SK-N-SH (cell line): ENCODE data around the gene BRD1. TPM values are rescaled to one million over a fixed set of nuclear protein-coding genes. Genes with fewer than 3 reads are reported as not detected.

Source experiments
- CTCF ChIA-PET: fragments of 300-600, 350-600 bp; formaldehyde crosslinking; extraction: SDS; loops from one replicate; lab custom pipeline; 2021; lab: Yijun Ruan, JAX
- POLR2A ChIA-PET: fragments of 350-600 bp; sonication (Branson Sonifier 250); formaldehyde crosslinking; extraction: SDS; loops from one replicate; lab custom pipeline; 2020; ENCODE audit warnings: antibody characterized with exemption, inconsistent platforms; lab: Yijun Ruan, JAX
- DNase-seq: peaks from one replicate; pipeline ENCODE4 v3.0.0; 2012
- H2AFZ ChIP-seq: fragments of 200-600 bp; sonication (generic); 2 replicates; pipeline ENCODE4 v1.8.1; 2016; ENCODE audit warnings: antibody characterized with exemption, mild to moderate bottlenecking, low read depth
- H3F3A ChIP-seq: fragments of 200-600 bp; sonication (generic); replicated peaks from 2 replicates; pipeline ENCODE3; 2016; ENCODE audit warnings: antibody characterized with exemption, mild to moderate bottlenecking; ENCODE audit not compliant: insufficient read depth
- H3K27ac ChIP-seq, 2 experiments: fragments of 200-500 bp in 1 of 2; fragments of 200-600 bp in 1 of 2; sonication (Bioruptor generic) in 1 of 2; sonication (generic), shearing (Covaris generic) in 1 of 2; 2 replicates each; pipeline versions ENCODE4 v1.5.1 to v1.6.1; 2014 to 2016; ENCODE audit warnings: low read depth in 2 of 2, inconsistent platforms in 1 of 2, low read length in 1 of 2, mild to moderate bottlenecking in 1 of 2, mixed read lengths in 1 of 2
- H3K27me3 ChIP-seq: fragments of 200-600 bp; sonication (generic), shearing (Covaris generic); 2 replicates; pipeline ENCODE4 v1.6.1; 2016; ENCODE audit warnings: mixed run types; ENCODE audit not compliant: insufficient read depth
- H3K36me3 ChIP-seq, 2 experiments: fragments of 200-500 bp in 1 of 2; fragments of 200-600 bp in 1 of 2; sonication (Bioruptor generic) in 1 of 2; sonication (generic) in 1 of 2; replicated peaks in 1 of 2; 2 replicates each; pipeline versions ENCODE3 to v1.5.1; 2014 to 2016; ENCODE audit warnings: low read length in 1 of 2, mild to moderate bottlenecking in 1 of 2; ENCODE audit not compliant: insufficient read depth in 2 of 2, control insufficient read depth in 1 of 2
- H3K4me1 ChIP-seq, 2 experiments: fragments of 200-500 bp in 1 of 2; fragments of 200-600 bp in 1 of 2; sonication (Bioruptor generic) in 1 of 2; sonication (generic), shearing (Covaris generic) in 1 of 2; 2 replicates each; pipeline versions ENCODE4 v1.5.1 to v1.6.1; 2014 to 2016; ENCODE audit warnings: low read depth in 1 of 2, low read length in 1 of 2, mixed run types in 1 of 2; ENCODE audit not compliant: insufficient read depth in 2 of 2, control insufficient read depth in 1 of 2
- H3K4me2 ChIP-seq: fragments of 200-600 bp; sonication (generic), shearing (Covaris generic); 2 replicates; pipeline ENCODE4 v1.6.1; 2017; ENCODE audit warnings: mixed run types
- H3K4me3 ChIP-seq, 2 experiments: fragments of 200-500 bp in 1 of 2; fragments of 200-600 bp in 1 of 2; sonication (Bioruptor generic) in 1 of 2; sonication (generic), shearing (Covaris generic) in 1 of 2; 2 replicates each; pipeline versions ENCODE4 v1.5.1 to v1.8.1; 2014 to 2016; ENCODE audit warnings: low read depth in 2 of 2, inconsistent platforms in 1 of 2, low read length in 1 of 2, mild to moderate bottlenecking in 1 of 2, mixed read lengths in 1 of 2, moderate library complexity in 1 of 2
- H3K79me2 ChIP-seq: fragments of 200-600 bp; sonication (generic); 2 replicates; pipeline ENCODE4 v1.8.1; 2017; ENCODE audit warnings: mild to moderate bottlenecking; ENCODE audit not compliant: insufficient read depth
- H3K9ac ChIP-seq: fragments of 200-600 bp; sonication (generic); 2 replicates; pipeline ENCODE4 v1.6.1; 2017; ENCODE audit warnings: mixed run types
- H3K9me2 ChIP-seq: fragments of 200-600 bp; sonication (generic); 2 replicates; pipeline ENCODE4 v1.6.1; 2017; ENCODE audit warnings: mixed run types
- H3K9me3 ChIP-seq: fragments of 200-600 bp; sonication (generic); 2 replicates; pipeline ENCODE4 v1.6.1; 2017; ENCODE audit warnings: mixed run types, mild to moderate bottlenecking, moderate library complexity
- H4K20me1 ChIP-seq: fragments of 200-600 bp; sonication (generic); 2 replicates; pipeline ENCODE4 v1.6.1; 2017; ENCODE audit warnings: mild to moderate bottlenecking, mixed run types; ENCODE audit not compliant: insufficient read depth
- CHD2 ChIP-seq: fragments of 150-350 bp; IDR thresholded peaks from 2 replicates; pipeline ENCODE4 v1.6.1; 2018; ENCODE audit warnings: low read length; ENCODE audit not compliant: partially characterized antibody
- CTCF ChIP-seq: fragments of 200-600 bp; sonication (generic); IDR thresholded peaks from 2 replicates; pipeline ENCODE4 v1.6.1; 2017; ENCODE audit warnings: antibody characterized with exemption, mild to moderate bottlenecking, moderate library complexity
- ELF1 ChIP-seq: IDR thresholded peaks from 2 replicates; pipeline ENCODE4 v1.4.0; 2012
- EP300 ChIP-seq, 2 experiments: IDR thresholded peaks; 2 replicates each; pipeline versions ENCODE4 v1.4.0 to v1.6.1; 2012; ENCODE audit warnings: borderline replicate concordance in 1 of 2, low read depth in 1 of 2, low read length in 1 of 2
- EZH2phosphoT487 ChIP-seq: fragments of 200-600 bp; sonication (generic); IDR thresholded peaks from 2 replicates; pipeline ENCODE4 v1.6.1; 2017; ENCODE audit warnings: low read depth, mixed run types, mild to moderate bottlenecking, antibody characterized with exemption, moderate library complexity, borderline replicate concordance
- FOSL2 ChIP-seq: IDR thresholded peaks from 2 replicates; pipeline ENCODE4 v1.4.0; 2012; ENCODE audit warnings: low read depth, mild to moderate bottlenecking, moderate library complexity, borderline replicate concordance
- FOXJ3 ChIP-seq: sonication (generic); formaldehyde crosslinking; IDR thresholded peaks from 2 replicates; pipeline ENCODE4 v1.5.1; 2020; ENCODE audit warnings: mild to moderate bottlenecking, missing genetic modification reagents
- FOXM1 ChIP-seq: IDR thresholded peaks from 2 replicates; pipeline ENCODE4 v1.4.0; 2012; ENCODE audit warnings: low read depth, mild to moderate bottlenecking
- GATA2 ChIP-seq: sonication (generic); formaldehyde crosslinking; IDR thresholded peaks from 2 replicates; pipeline ENCODE4 v1.5.0; 2020; ENCODE audit warnings: mild to moderate bottlenecking, missing genetic modification reagents
- JUND ChIP-seq: IDR thresholded peaks from 2 replicates; pipeline ENCODE4 v1.4.0; 2012
- MEF2A ChIP-seq: IDR thresholded peaks from 2 replicates; pipeline ENCODE4 v1.4.0; 2012; ENCODE audit warnings: low read depth, borderline replicate concordance
- NRF1 ChIP-seq: IDR thresholded peaks from 2 replicates; pipeline ENCODE4 v1.6.1; 2012; ENCODE audit warnings: low read depth, mild to moderate bottlenecking, low read length
- PBX3 ChIP-seq: IDR thresholded peaks from 2 replicates; pipeline ENCODE4; 2012
- POLR2AphosphoS5 ChIP-seq: IDR thresholded peaks from 2 replicates; pipeline ENCODE4 v1.6.1; 2012; ENCODE audit warnings: low read depth, low read length
- REST ChIP-seq: IDR thresholded peaks from 2 replicates; pipeline ENCODE4 v1.6.1; 2012; ENCODE audit warnings: mild to moderate bottlenecking, low read depth, low read length, moderate library complexity
- RFX5 ChIP-seq: IDR thresholded peaks from 2 replicates; pipeline ENCODE4 v1.6.1; 2012; ENCODE audit warnings: mild to moderate bottlenecking, improper control_type of control experiment, low read length
- SIN3A ChIP-seq: IDR thresholded peaks from 2 replicates; pipeline ENCODE4 v1.6.1; 2012; ENCODE audit warnings: low read depth, mild to moderate bottlenecking, low read length, moderate library complexity, borderline replicate concordance
- TAF1 ChIP-seq: IDR thresholded peaks from 2 replicates; pipeline ENCODE4 v1.6.1; 2012; ENCODE audit warnings: low read depth, mild to moderate bottlenecking, low read length, moderate library complexity, borderline replicate concordance
- TCF12 ChIP-seq: IDR thresholded peaks from 2 replicates; pipeline ENCODE4 v1.4.0; 2012
- USF1 ChIP-seq: IDR thresholded peaks from 2 replicates; pipeline ENCODE4 v1.4.0; 2012; ENCODE audit warnings: low read depth, borderline replicate concordance
- WGBS: methylation state at CpG from one replicate; pipeline ENCODE4 v1.1.6; 2017; ENCODE audit warnings: low lambda C conversion rate; 5-methylcytosine and 5-hydroxymethylcytosine counted together
- polyA plus RNA-seq, 3 experiments: library from polyadenylated mRNA; depleted of rRNA; stranded (reverse); fragments of >200 nt; gene quantifications; 2 replicates each; pipeline ENCODE4 v1.2.3, GENCODE V29; 2012

Gene BRD1
- polyA plus RNA-seq, 1 of the 3 experiments (the other 2 are of a cell fraction) = 10.3 TPM

- no peaks in the 10 kb centered on the region for H3K36me3 ChIP-seq
- no peaks in the 10 kb centered on the region for H3K79me2 ChIP-seq
- no peaks in the 10 kb centered on the region for H3K9me3 ChIP-seq
- H2AFZ ChIP-seq = no peak overlapping the region
- H3K9me2 ChIP-seq = no peaks in the 10 kb centered on the region
- 32% methylated on average over 5 of the region's 5 CpGs for WGBS
- H3K4me2 ChIP-seq = no peak overlapping the region
- no peaks in the 10 kb centered on the region for H3F3A ChIP-seq
- POLR2A ChIA-PET = no interaction called here
- no peak for TF ChIP-seq SIN3A
- TF ChIP-seq FOSL2 = no peak
- TF ChIP-seq ELF1 = no peak
- no peak for TF ChIP-seq EZH2phosphoT487
- TF ChIP-seq POLR2AphosphoS5 = no peak
- TF ChIP-seq MEF2A = no peak
- no peak for TF ChIP-seq CHD2
- no peak for TF ChIP-seq EP300 (IDR thresholded peaks at IDR 0.05; ENCODE audit: borderline replicate concordance in 1 of 2, low read depth in 1 of 2, low read length in 1 of 2)
- no peak for TF ChIP-seq JUND
- no peak for TF ChIP-seq USF1
- no peak for TF ChIP-seq TAF1
- TF ChIP-seq RFX5 = no peak
- no peak for TF ChIP-seq FOXM1
- TF ChIP-seq NRF1 = no peak
- no peak for TF ChIP-seq REST
- TF ChIP-seq GATA2 (CRISPR knock-in tag) = no peak
- TF ChIP-seq TCF12 = no peak
- TF ChIP-seq PBX3 = no peak
- TF ChIP-seq FOXJ3 (CRISPR knock-in tag) = no peak
- TF ChIP-seq CTCF = no peak
- TF ChIP-seq, all 33 proteins: peak for 0
- Histone ChIP-seq H3K9ac (no peak overlapping the region), H3K4me1 (peaks cover 0 to 28% of the 10 kb centered on the region in 2 experiments; a peak in 1 of 4 replicates), H4K20me1 (no peaks in the 10 kb centered on the region), H3K27me3 (no peaks in the 10 kb centered on the region), H3K4me3 (no peak overlapping the region), H3K27ac (no peak overlapping the region)
- no peak for DNase-seq
- CTCF ChIA-PET = no interaction called here
These were observed 71.5 kb downstream of the BRD1 start for GRCh38 chr22:49756201-49756600.
